ENCODE measurements around the gene OPCML. TPM values are rescaled to one million over a fixed set of nuclear protein-coding genes. Genes with fewer than 3 reads are reported as not detected.

OPCML gene
- total and polyA plus RNA-seq, 2 donors (not counting 1 experiment from before 2014, with no cell fraction given) = not detected

DNA sequence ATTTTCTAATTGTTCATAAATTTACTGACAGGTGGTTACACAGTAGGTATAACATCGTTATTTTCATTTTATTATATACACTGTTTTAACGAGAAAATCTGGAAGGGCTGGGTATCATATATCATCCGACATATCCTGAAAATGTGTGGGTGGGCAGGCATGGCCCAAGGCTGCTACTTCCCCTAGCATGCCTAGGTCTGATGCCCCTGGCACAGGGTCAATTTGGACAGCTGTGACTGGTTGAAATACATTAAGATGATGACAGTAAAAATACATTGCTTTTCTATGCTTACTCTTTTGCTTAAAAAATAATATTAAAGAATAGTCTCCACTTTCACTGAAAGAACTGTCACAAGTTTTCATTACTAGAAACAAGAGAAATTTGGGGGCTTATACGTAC, 908.8 kb downstream of the OPCML start:
- Mint-ChIP-seq H3K4me1 (no peaks in the 10 kb centered on the region), H3K9me3 (ENCODE audit: insufficient read depth) (peaks cover 6% of the 10 kb centered on the region), H3K27me3 (no peaks in the 10 kb centered on the region), H3K27ac (no peak overlapping the region), H3K4me3 (no peak overlapping the region)
- Histone ChIP-seq H4K20me1 (ENCODE audit: control insufficient read depth, insufficient read depth, low read length, poor library complexity, severe bottlenecking) (no peaks in the 10 kb centered on the region), H3K27me3 (replicated peaks in 1 of 4; ENCODE audit: control extremely low read depth in 1 of 4, control insufficient read depth in 3 of 4, insufficient read depth in 4 of 4, low read length in 3 of 4) (no peaks in the 10 kb centered on the region), H3K36me3 (replicated peaks in 1 of 2; ENCODE audit: control extremely low read depth in 1 of 2, control insufficient read depth in 1 of 2, extremely low read depth in 1 of 2, insufficient read depth in 2 of 2, low read length in 1 of 2) (no peaks in the 10 kb centered on the region), H3K4me2 (replicated peaks; ENCODE audit: low read depth, low read length, poor library complexity, severe bottlenecking) (no peak overlapping the region), H3K4me1 (ENCODE audit: control insufficient read depth in 2 of 2, insufficient read depth in 2 of 2, low read length in 2 of 2) (no peaks in the 10 kb centered on the region), H3K79me2 (ENCODE audit: control insufficient read depth, insufficient read depth, low read length) (no peaks in the 10 kb centered on the region), H3K27ac (ENCODE audit: low read length in 2 of 2) (no peak overlapping the region), H3K9me3 (ENCODE audit: control extremely low read depth in 1 of 3, control insufficient read depth in 2 of 3, insufficient read depth in 1 of 3, low read length in 2 of 3) (no peaks in the 10 kb centered on the region), H3K9ac (ENCODE audit: low read length) (no peak overlapping the region), H3K4me3 (ENCODE audit: control extremely low read depth in 1 of 5, extremely low read depth in 1 of 5, insufficient read depth in 1 of 5, low read depth in 2 of 5, low read length in 4 of 5) (no peak overlapping the region), H2AFZ (ENCODE audit: insufficient read depth, low read depth, low read length, poor library complexity, severe bottlenecking) (no peak overlapping the region)
- WGBS (ENCODE audit: insufficient coverage) = 86% methylated on average over 1 of the region's 4 CpGs
- intact Hi-C loops (cut with micrococcal nuclease) = no loop called here
- CTCF ChIA-PET = no interaction called here
- DNase-seq = no peak
- POLR2A ChIA-PET = no interaction called here
- no peak for ATAC-seq (ENCODE audit: low read depth)
- TF ChIP-seq, protein P1, sequence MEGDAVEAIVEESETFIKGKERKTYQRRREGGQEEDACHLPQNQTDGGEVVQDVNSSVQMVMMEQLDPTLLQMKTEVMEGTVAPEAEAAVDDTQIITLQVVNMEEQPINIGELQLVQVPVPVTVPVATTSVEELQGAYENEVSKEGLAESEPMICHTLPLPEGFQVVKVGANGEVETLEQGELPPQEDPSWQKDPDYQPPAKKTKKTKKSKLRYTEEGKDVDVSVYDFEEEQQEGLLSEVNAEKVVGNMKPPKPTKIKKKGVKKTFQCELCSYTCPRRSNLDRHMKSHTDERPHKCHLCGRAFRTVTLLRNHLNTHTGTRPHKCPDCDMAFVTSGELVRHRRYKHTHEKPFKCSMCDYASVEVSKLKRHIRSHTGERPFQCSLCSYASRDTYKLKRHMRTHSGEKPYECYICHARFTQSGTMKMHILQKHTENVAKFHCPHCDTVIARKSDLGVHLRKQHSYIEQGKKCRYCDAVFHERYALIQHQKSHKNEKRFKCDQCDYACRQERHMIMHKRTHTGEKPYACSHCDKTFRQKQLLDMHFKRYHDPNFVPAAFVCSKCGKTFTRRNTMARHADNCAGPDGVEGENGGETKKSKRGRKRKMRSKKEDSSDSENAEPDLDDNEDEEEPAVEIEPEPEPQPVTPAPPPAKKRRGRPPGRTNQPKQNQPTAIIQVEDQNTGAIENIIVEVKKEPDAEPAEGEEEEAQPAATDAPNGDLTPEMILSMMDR (IDR thresholded peaks at IDR 0.05) = no peak
- no peak for TF ChIP-seq EZH2 (IDR thresholded peaks at IDR 0.05; ENCODE audit: borderline replicate concordance, insufficient read depth, low read depth, low read length, poor library complexity, severe bottlenecking)

DNA sequence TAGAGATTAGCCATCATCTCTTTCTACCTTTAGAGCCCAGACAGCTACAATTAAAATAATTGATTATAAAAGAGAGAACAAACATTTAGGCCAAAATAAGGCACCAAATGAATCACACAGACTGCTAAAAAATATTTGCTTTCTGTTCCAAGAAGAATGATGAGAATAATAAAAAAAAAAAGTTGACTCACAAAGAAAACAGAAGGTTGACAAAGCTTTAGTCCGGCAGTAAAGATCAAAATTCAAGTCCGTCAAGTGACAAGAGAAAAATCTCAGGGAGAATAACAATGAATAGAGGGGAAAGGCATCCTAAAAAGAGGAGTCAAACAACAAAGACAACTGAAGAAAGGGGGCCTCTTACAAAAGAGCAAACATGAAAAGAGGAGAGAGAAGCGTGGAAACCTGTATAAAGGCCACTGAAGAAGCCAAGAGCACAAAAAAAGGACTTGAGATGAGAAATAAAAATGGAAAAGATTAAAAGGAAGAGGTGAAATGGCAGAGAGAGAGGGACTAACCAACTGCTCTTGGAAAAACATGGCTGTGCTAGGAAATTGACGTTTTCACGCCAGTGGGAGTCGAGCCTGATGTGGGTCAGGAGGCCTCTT, 910.2 kb downstream of the OPCML start:
- CTCF ChIA-PET = no interaction called here
- Histone ChIP-seq H3K9me3 (ENCODE audit: control extremely low read depth in 1 of 3, control insufficient read depth in 2 of 3, insufficient read depth in 1 of 3, low read length in 2 of 3) (no peaks in the 10 kb centered on the region), H3K79me2 (ENCODE audit: control insufficient read depth, insufficient read depth, low read length) (no peaks in the 10 kb centered on the region), H4K20me1 (ENCODE audit: control insufficient read depth, insufficient read depth, low read length, poor library complexity, severe bottlenecking) (no peaks in the 10 kb centered on the region), H3K27me3 (replicated peaks in 1 of 4; ENCODE audit: control extremely low read depth in 1 of 4, control insufficient read depth in 3 of 4, insufficient read depth in 4 of 4, low read length in 3 of 4) (no peaks in the 10 kb centered on the region), H3K4me1 (ENCODE audit: control insufficient read depth in 2 of 2, insufficient read depth in 2 of 2, low read length in 2 of 2) (no peaks in the 10 kb centered on the region), H3K4me3 (ENCODE audit: control extremely low read depth in 1 of 5, extremely low read depth in 1 of 5, insufficient read depth in 1 of 5, low read depth in 2 of 5, low read length in 4 of 5) (no peak overlapping the region), H3K27ac (ENCODE audit: low read length in 2 of 2) (no peak overlapping the region), H3K4me2 (replicated peaks; ENCODE audit: low read depth, low read length, poor library complexity, severe bottlenecking) (no peak overlapping the region), H2AFZ (ENCODE audit: insufficient read depth, low read depth, low read length, poor library complexity, severe bottlenecking) (no peak overlapping the region), H3K9ac (ENCODE audit: low read length) (no peak overlapping the region), H3K36me3 (replicated peaks in 1 of 2; ENCODE audit: control extremely low read depth in 1 of 2, control insufficient read depth in 1 of 2, extremely low read depth in 1 of 2, insufficient read depth in 2 of 2, low read length in 1 of 2) (no peaks in the 10 kb centered on the region)
- Mint-ChIP-seq H3K4me3 (no peak overlapping the region), H3K4me1 (no peaks in the 10 kb centered on the region), H3K9me3 (ENCODE audit: insufficient read depth) (peaks cover 3% of the 10 kb centered on the region), H3K27ac (no peak overlapping the region), H3K27me3 (no peaks in the 10 kb centered on the region)
- no peak for ATAC-seq (ENCODE audit: low read depth)
- intact Hi-C loops (cut with micrococcal nuclease) = no loop called here
- 60% methylated on average over 3 of the region's 6 CpGs for WGBS (ENCODE audit: insufficient coverage)
- TF ChIP-seq, protein P1 (IDR thresholded peaks at IDR 0.05) = no peak
- no peak for TF ChIP-seq EZH2 (IDR thresholded peaks at IDR 0.05; ENCODE audit: borderline replicate concordance, insufficient read depth, low read depth, low read length, poor library complexity, severe bottlenecking)
- no peak for DNase-seq
- POLR2A ChIA-PET = no interaction called here
